Uterus (tissue), 4 donors: ENCODE data around the gene UBIAD1. TPM values are rescaled to one million over a fixed set of nuclear protein-coding genes. Genes with fewer than 3 reads are reported as not detected.
"Not testable (repeated sequence)": the region's sequence is repeated elsewhere in the genome, so short reads cannot be mapped to it uniquely, and the experiment has no call there.

Source experiments
- DNase-seq, 2 donors: peaks; one replicate each; pipeline ENCODE4 v3.0.0-alpha.2; 2019 to 2020
- H3K27ac ChIP-seq, 2 donors: fragments of 200-600 bp; sonication (generic); 1 replicate in 1 of 2; 2 replicates in 1 of 2; pipeline ENCODE4 v1.5.1; 2016 to 2018
- H3K27me3 ChIP-seq, 2 donors: fragments of 200-600 bp; sonication (generic); one replicate each; pipeline ENCODE4 v1.5.1; 2018 to 2019; ENCODE audit warnings: control low read depth in 1 of 2
- H3K36me3 ChIP-seq, 2 donors: fragments of 200-600 bp; sonication (generic); one replicate each; pipeline ENCODE4 v1.5.1; 2019; ENCODE audit warnings: control low read depth in 1 of 2
- H3K4me1 ChIP-seq, 2 donors: fragments of 200-600 bp; sonication (generic); one replicate each; pipeline ENCODE4 v1.5.1; 2018 to 2019; ENCODE audit warnings: control low read depth in 1 of 2
- H3K4me3 ChIP-seq, 2 donors: fragments of 200-600 bp; sonication (generic); 1 replicate in 1 of 2; 2 replicates in 1 of 2; pipeline ENCODE4 v1.5.1; 2018 to 2019; ENCODE audit warnings: mild to moderate bottlenecking in 1 of 2
- H3K9me3 ChIP-seq, 2 donors: fragments of 200-600 bp; sonication (generic); one replicate each; pipeline ENCODE4 v1.5.1; 2019; ENCODE audit warnings: control low read depth in 1 of 2
- CTCF ChIP-seq, 4 experiments: fragments of 200-600 bp in 2 of 4; fragments of 450-650 bp in 2 of 4; sonication (generic) in 2 of 4; IDR thresholded peaks; one replicate each; pipeline ENCODE4 v1.5.1; 2016 to 2019; ENCODE audit warnings: antibody characterized with exemption in 4 of 4, mild to moderate bottlenecking in 2 of 4, moderate library complexity in 1 of 4
- POLR2A ChIP-seq, 2 donors: fragments of 450-650 bp; IDR thresholded peaks; one replicate each; pipeline ENCODE4 v1.6.1; 2016; ENCODE audit warnings: antibody characterized with exemption in 2 of 2, mild to moderate bottlenecking in 1 of 2, moderate library complexity in 1 of 2
- intact Hi-C: fragments of 100-400 bp; cut with DNase I; formaldehyde crosslinking; loops from one replicate; pipeline ENCODE4 v1.15.1; 2023; ENCODE audit warnings: low total_unique reads
- total RNA-seq, 4 donors: library from RNA; depleted of rRNA in 3 of 4; stranded (reverse); fragments of >200 nt in 3 of 4; gene quantifications; one replicate each; pipeline versions ENCODE4 v1.1.0 to v1.2.4, GENCODE V29; 2014 to 2023
- donor health status: DM: yes; HTN: yes; CAD: no.

UBIAD1 gene
- total RNA-seq, 4 donors from 2014 or later = 1.2 to 21.2 (median 7.4) TPM

DNA sequence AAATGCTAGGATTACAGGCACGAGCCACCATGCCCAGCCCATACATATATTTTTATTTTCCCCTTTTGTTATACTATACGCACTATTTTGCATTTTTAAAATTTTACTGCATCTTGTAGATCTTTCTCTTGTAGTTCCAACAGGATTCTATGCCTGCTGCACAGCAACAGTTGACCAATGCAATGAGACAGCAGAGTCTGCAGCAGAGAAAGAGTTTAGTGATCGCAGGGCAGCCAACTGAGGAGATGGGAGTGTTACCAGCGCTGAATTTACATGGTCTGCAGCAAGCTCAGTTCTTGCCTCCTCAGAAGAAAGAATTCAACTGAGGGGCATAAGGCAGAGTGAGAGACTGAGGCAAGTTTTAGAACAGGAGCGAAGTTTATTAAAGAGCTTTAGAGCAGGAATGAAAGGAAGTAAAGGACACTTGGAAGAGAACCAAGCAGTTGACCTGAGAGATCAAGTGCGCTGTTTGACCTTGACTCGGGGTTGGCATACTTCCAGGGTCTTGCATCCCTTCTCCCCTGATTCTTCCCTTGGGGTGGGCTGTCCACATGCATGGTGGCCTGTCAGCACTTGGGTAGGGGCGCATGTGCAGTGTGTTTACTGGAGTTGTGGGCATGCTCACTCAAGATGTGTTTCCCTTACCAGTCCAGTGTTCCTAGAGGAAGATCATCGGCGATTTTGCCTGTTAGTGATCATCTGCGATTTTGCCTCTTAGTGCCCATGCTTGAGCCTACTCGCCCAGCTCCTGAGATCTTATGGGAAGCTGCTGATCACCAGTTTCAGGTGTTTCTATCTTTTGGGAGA lies 6.5 kb upstream of the UBIAD1 start:
- no peaks in the 10 kb centered on the region for H3K27me3 ChIP-seq
- peaks cover 0 to under 1% of the 10 kb centered on the region in 2 donors for H3K4me1 ChIP-seq
- intact Hi-C loops = no loop called here
- DNase-seq = no peak
- TF ChIP-seq CTCF (IDR thresholded peaks at IDR 0.05) (no peak), POLR2A (IDR thresholded peaks at IDR 0.05) (no peak)
- H3K4me3 ChIP-seq = no peak overlapping the region
- no peaks in the 10 kb centered on the region for H3K9me3 ChIP-seq
- H3K27ac ChIP-seq = no peak overlapping the region
- H3K36me3 ChIP-seq = no peaks in the 10 kb centered on the region

GRCh38 chr1:11267350-11268337 lies 5.4 kb upstream of the UBIAD1 start:
- intact Hi-C loops = not testable (repeated sequence)

GRCh38 chr1:11272544-11272831 lies 510 bp upstream of the UBIAD1 start:
- peak overlapping the region; percentile 27 to 30 for H3K4me3 ChIP-seq
- peak overlapping the region in 1 of 2 donors; percentile 42 for H3K27ac ChIP-seq
- no peaks in the 10 kb centered on the region for H3K27me3 ChIP-seq
- H3K36me3 ChIP-seq = no peaks in the 10 kb centered on the region
- intact Hi-C loops = no loop called here
- peaks cover 0 to 6% of the 10 kb centered on the region in 2 donors for H3K4me1 ChIP-seq
- TF ChIP-seq POLR2A (IDR thresholded peaks at IDR 0.05) (no peak), CTCF (IDR thresholded peaks at IDR 0.05) (no peak)
- no peaks in the 10 kb centered on the region for H3K9me3 ChIP-seq
- no peak for DNase-seq

More at GRCh38 chr1:11267350-11268337, 5.4 kb upstream of the UBIAD1 start:
- not testable (repeated sequence) for H3K9me3 ChIP-seq, H3K4me1 ChIP-seq, H3K27ac ChIP-seq, H3K36me3 ChIP-seq, H3K27me3 ChIP-seq, H3K4me3 ChIP-seq, DNase-seq

GRCh38 chr1:11273595-11274234 lies 717 bp downstream of the UBIAD1 start:
- H3K27me3 ChIP-seq = no peaks in the 10 kb centered on the region
- H3K9me3 ChIP-seq = no peaks in the 10 kb centered on the region
- no peak for TF ChIP-seq POLR2A (IDR thresholded peaks at IDR 0.05)
- no peak for TF ChIP-seq CTCF (IDR thresholded peaks at IDR 0.05)
- H3K4me3 ChIP-seq = peak overlapping the region; percentile 79 to 80
- H3K4me1 ChIP-seq = peaks cover 0 to 6% of the 10 kb centered on the region in 2 donors
- intact Hi-C loops = no loop called here
- H3K36me3 ChIP-seq = no peaks in the 10 kb centered on the region
- H3K27ac ChIP-seq = peak overlapping the region; percentile 82
- DNase-seq = no peak

DNA sequence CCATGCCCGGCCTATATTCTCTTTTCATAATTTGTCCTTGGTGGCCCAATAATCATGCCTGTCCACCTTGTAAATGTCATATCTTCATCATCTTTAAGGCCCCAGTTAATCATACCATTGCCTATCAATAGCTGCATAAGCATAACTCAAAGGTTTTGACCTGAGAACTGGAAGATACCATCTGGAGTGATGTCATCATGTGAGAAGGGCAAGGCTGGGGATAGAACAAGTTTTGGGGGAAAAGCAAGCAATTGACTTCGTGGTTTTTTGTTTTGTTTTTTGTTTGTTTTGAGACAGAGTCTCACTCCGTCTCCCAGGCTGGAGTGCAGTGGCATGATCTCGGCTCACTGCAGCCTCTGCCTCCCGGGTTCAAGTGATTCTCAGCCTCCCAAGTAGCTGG lies 6.2 kb downstream of the UBIAD1 start:
- no peak for TF ChIP-seq CTCF (IDR thresholded peaks at IDR 0.05)
- no peak for TF ChIP-seq POLR2A (IDR thresholded peaks at IDR 0.05)
- no peaks in the 10 kb centered on the region for H3K9me3 ChIP-seq
- H3K36me3 ChIP-seq = no peaks in the 10 kb centered on the region
- peaks cover 0 to 6% of the 10 kb centered on the region in 2 donors for H3K4me1 ChIP-seq
- no peaks in the 10 kb centered on the region for H3K27me3 ChIP-seq
- H3K27ac ChIP-seq = no peak overlapping the region
- intact Hi-C loops = no loop called here
- H3K4me3 ChIP-seq = no peak overlapping the region
- no peak for DNase-seq
